PC-9 (cell line): ENCODE data around the gene TATDN2. TPM values are rescaled to one million over a fixed set of nuclear protein-coding genes. Genes with fewer than 3 reads are reported as not detected.

ENCODE experiments used
- BruUV-seq: library from RNA; stranded (reverse); fragments of 400-500 nt; replicated peaks from 2 replicates; lab custom pipeline; 2021; lab: Mats Ljungman, UMichigan
- CTCF ChIA-PET: fragments of 300-600 bp; sonication (Branson Sonifier 250); formaldehyde crosslinking; loops from one replicate; lab custom pipeline; 2022; ENCODE audit warnings: antibody characterized with exemption; lab: Charles Lee
- POLR2A ChIA-PET: fragments of 300-600 bp; sonication (Branson Sonifier 250); formaldehyde crosslinking; loops from one replicate; lab custom pipeline; 2022; ENCODE audit warnings: antibody characterized with exemption; ENCODE audit not compliant: unreplicated experiment; lab: Charles Lee
- DNase-seq, 2 experiments: peaks; one replicate each; pipeline versions ENCODE4 v3.0.0 to v3.0.0-alpha.2; 2015 to 2022; ENCODE audit warnings: mixed read lengths in 1 of 2
- H2AFZ ChIP-seq: fragments of 200-600 bp; sonication (generic); 2 replicates; pipeline ENCODE4 v1.8.1; 2017; ENCODE audit warnings: antibody characterized with exemption
- H3F3A ChIP-seq: fragments of 200-600 bp; sonication (generic); 2 replicates; pipeline ENCODE4 v1.8.1; 2017; ENCODE audit warnings: antibody characterized with exemption, mild to moderate bottlenecking, low read depth; ENCODE audit not compliant: insufficient read depth
- H3K27ac ChIP-seq: fragments of 200-600 bp; sonication (generic); 2 replicates; pipeline ENCODE4 v1.6.1; 2016; ENCODE audit warnings: mixed run types
- H3K27me3 ChIP-seq: fragments of 200-600 bp; sonication (generic); 2 replicates; pipeline ENCODE4 v1.6.1; 2016; ENCODE audit warnings: low read depth, mixed run types; ENCODE audit not compliant: insufficient read depth
- H3K36me3 ChIP-seq: fragments of 200-600 bp; sonication (generic); 2 replicates; pipeline ENCODE4 v1.6.1; 2016; ENCODE audit warnings: low read depth, mixed run types
- H3K4me1 ChIP-seq: fragments of 200-600 bp; sonication (generic); replicated peaks from 2 replicates; pipeline ENCODE4 v1.6.1; 2016; ENCODE audit warnings: mixed run types; ENCODE audit not compliant: insufficient read depth
- H3K4me2 ChIP-seq: fragments of 200-600 bp; sonication (generic); 2 replicates; pipeline ENCODE4 v1.6.1; 2017; ENCODE audit warnings: mixed run types
- H3K4me3 ChIP-seq: fragments of 200-600 bp; sonication (generic); 2 replicates; pipeline ENCODE4 v1.6.1; 2016; ENCODE audit warnings: mixed run types
- H3K79me2 ChIP-seq: fragments of 200-600 bp; sonication (generic); 2 replicates; pipeline ENCODE4 v1.6.1; 2017; ENCODE audit warnings: low read depth, mixed run types
- H3K9me2 ChIP-seq: fragments of 200-600 bp; sonication (generic); 2 replicates; pipeline ENCODE4 v1.8.1; 2017; ENCODE audit warnings: mild to moderate bottlenecking; ENCODE audit not compliant: insufficient read depth
- H3K9me3 ChIP-seq: fragments of 200-600 bp; sonication (generic); 2 replicates; pipeline ENCODE4 v1.8.1; 2016; ENCODE audit warnings: low read depth; ENCODE audit not compliant: insufficient read depth
- H4K20me1 ChIP-seq: fragments of 200-600 bp; sonication (generic); 2 replicates; pipeline ENCODE4 v1.8.1; 2017; ENCODE audit not compliant: insufficient read depth
- CTCF ChIP-seq: fragments of 200-600 bp; sonication (generic); conservative IDR thresholded peaks from 2 replicates; pipeline ENCODE4 v1.6.1; 2017; ENCODE audit warnings: mixed run types, antibody characterized with exemption, mild to moderate bottlenecking, moderate library complexity
- EZH2 ChIP-seq: fragments of 200-600 bp; sonication (generic); IDR thresholded peaks from 2 replicates; pipeline ENCODE4 v1.8.0; 2017; ENCODE audit warnings: antibody characterized with exemption, low read depth
- intact Hi-C: fragments of 100-400 bp; cut with micrococcal nuclease; formaldehyde crosslinking; loops from one replicate; pipeline ENCODE4 v1.10.0; 2022; ENCODE audit not compliant: unreplicated experiment
- total RNA-seq: library from RNA; stranded (reverse); gene quantifications from 2 replicates; pipeline ENCODE4 v1.2.3, GENCODE V29; 2021

TATDN2 gene
- total RNA-seq, 1 experiment from 2014 or later: 34.0 TPM

DNA sequence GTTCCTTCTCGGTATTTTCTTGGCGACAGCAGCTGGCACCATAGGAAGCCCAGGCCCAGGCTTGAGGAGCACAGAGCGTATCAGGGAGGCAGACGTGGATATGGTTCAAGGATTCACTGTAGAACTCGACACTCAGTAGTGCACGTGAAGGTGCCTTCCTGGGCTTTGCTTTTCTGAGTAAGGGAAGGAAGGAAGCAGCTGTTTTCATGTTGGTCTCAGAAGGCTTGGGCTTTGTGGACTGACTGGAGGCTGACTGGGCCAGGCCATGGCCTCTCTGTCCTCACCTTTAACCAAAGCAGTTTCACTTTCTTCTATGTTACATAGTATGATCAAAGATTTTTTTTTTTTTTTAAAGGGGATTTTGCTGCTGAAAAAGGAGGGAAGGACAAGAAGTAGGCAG lies 51.4 kb downstream of the TATDN2 start:
- no peaks in the 10 kb centered on the region for H3K9me2 ChIP-seq
- no peaks in the 10 kb centered on the region for H3K4me1 ChIP-seq
- H3K4me2 ChIP-seq: no peak overlapping the region
- H3K9me3 ChIP-seq: no peaks in the 10 kb centered on the region
- POLR2A ChIA-PET: no interaction called here
- no peak overlapping the region for H2AFZ ChIP-seq
- H3K79me2 ChIP-seq: no peaks in the 10 kb centered on the region
- CTCF ChIA-PET: no interaction called here
- no peak overlapping the region for H3K27ac ChIP-seq
- intact Hi-C loops: no loop called here
- no peaks in the 10 kb centered on the region for H3K27me3 ChIP-seq
- no peak overlapping the region for H3K4me3 ChIP-seq
- TF ChIP-seq CTCF (no peak), EZH2 (no peak)
- DNase-seq: no peak
- H4K20me1 ChIP-seq: peaks cover 15% of the 10 kb centered on the region
- H3F3A ChIP-seq: peaks cover 18% of the 10 kb centered on the region; the same call in 1 of the 2 replicates
- H3K36me3 ChIP-seq: peaks cover 26% of the 10 kb centered on the region; the same call in 1 of the 2 replicates
- BruUV-seq: no TSS peak

DNA sequence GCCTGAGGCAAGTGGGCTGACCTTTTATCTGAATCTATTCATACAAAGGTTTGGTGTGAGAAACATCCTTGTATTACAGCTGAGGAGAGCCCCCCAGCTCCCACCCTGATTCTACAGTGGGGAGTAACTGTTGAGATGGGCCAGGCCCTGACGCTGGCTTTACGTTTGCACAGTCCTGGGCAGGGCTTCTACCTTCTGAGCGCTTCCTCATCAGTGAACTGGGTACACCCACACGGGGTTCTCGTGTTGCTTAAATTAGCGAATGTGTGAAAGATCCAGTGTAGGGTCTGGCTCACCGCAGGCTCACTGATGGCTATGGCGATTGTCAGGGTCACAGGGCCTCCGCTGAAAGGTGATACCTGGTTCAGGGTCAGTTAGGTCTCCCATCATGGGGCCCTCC lies 51.8 kb downstream of the TATDN2 start:
- Histone ChIP-seq H3K4me3 (no peak overlapping the region), H2AFZ (no peak overlapping the region), H3K9me3 (no peaks in the 10 kb centered on the region), H3K4me2 (no peak overlapping the region), H3K27me3 (no peaks in the 10 kb centered on the region), H3K4me1 (no peaks in the 10 kb centered on the region), H3K9me2 (no peaks in the 10 kb centered on the region), H3F3A (peaks cover 15% of the 10 kb centered on the region; the same call in 1 of the 2 replicates), H3K27ac (no peak overlapping the region), H4K20me1 (peaks cover 15% of the 10 kb centered on the region), H3K36me3 (peaks cover 30% of the 10 kb centered on the region; the same call in 1 of the 2 replicates), H3K79me2 (no peaks in the 10 kb centered on the region)
- intact Hi-C loops: no loop called here
- no peak for DNase-seq
- BruUV-seq: no TSS peak
- POLR2A ChIA-PET: no interaction called here
- CTCF ChIA-PET: no interaction called here
- TF ChIP-seq CTCF (no peak), EZH2 (no peak)

GRCh38 chr3:10303105-10303504 lies 54.8 kb downstream of the TATDN2 start:
- ChIA-PET POLR2A (no interaction called here), CTCF (no interaction called here)
- no peak overlapping the region for H3K4me2 ChIP-seq
- no peaks in the 10 kb centered on the region for H3K79me2 ChIP-seq
- H3K9me3 ChIP-seq: no peaks in the 10 kb centered on the region
- intact Hi-C loops: no loop called here
- H4K20me1 ChIP-seq: peaks cover 15% of the 10 kb centered on the region
- DNase-seq: no peak
- no peak overlapping the region for H3K27ac ChIP-seq
- H3K27me3 ChIP-seq: no peaks in the 10 kb centered on the region
- no TSS peak for BruUV-seq
- no peak overlapping the region for H2AFZ ChIP-seq
- H3K36me3 ChIP-seq: peaks cover 41% of the 10 kb centered on the region; the same call in 1 of the 2 replicates
- TF ChIP-seq EZH2: no peak
- TF ChIP-seq CTCF: no peak
- peaks cover 15% of the 10 kb centered on the region; the same call in 1 of the 2 replicates for H3F3A ChIP-seq
- no peak overlapping the region for H3K4me3 ChIP-seq
- no peaks in the 10 kb centered on the region for H3K9me2 ChIP-seq
- H3K4me1 ChIP-seq: no peaks in the 10 kb centered on the region
